ENCODE data around the gene FHOD3. TPM values are rescaled to one million over a fixed set of nuclear protein-coding genes. Genes with fewer than 3 reads are reported as not detected.

The FHOD3 gene
- total and polyA plus RNA-seq, 2 of the 8 experiments (the other 6 are each of a cell fraction or from before 2014, with no cell fraction given), result 9.7 to 10.5 TPM

- no peak for TF ChIP-seq CHD2 (IDR thresholded peaks at IDR 0.05; ENCODE audit: low read length)
Observed at GRCh38 chr18:36818652-36819051, 521.1 kb downstream of the FHOD3 start (continued).

GRCh38 chr18:36819621-36820020 is 522.1 kb downstream of the FHOD3 start:
- no peak overlapping the region for H4K8ac ChIP-seq (ENCODE audit: extremely low read depth, insufficient read depth, low read length)
- TF ChIP-seq E2F6 (IDR thresholded peaks at IDR 0.05) (no peak), EZH2 (IDR thresholded peaks at IDR 0.05; ENCODE audit: low read depth, low read length, severe bottlenecking) (no peak), BACH1 (IDR thresholded peaks at IDR 0.05; ENCODE audit: low read length) (no peak), NRF1 (IDR thresholded peaks at IDR 0.05; ENCODE audit: low read depth, low read length) (no peak), TAF1 (IDR thresholded peaks at IDR 0.05; ENCODE audit: low read depth, low read length) (no peak), RBBP5 (IDR thresholded peaks at IDR 0.05; ENCODE audit: borderline replicate concordance, low read depth, low read length) (no peak), TEAD4 (IDR thresholded peaks at IDR 0.05; ENCODE audit: low read depth, low read length) (no peak), SAP30 (IDR thresholded peaks at IDR 0.05; ENCODE audit: insufficient read depth, insufficient replicate concordance, low read length) (no peak), HDAC6 (IDR thresholded peaks at IDR 0.05; ENCODE audit: low read depth, low read length) (no peak), BRCA1 (IDR thresholded peaks at IDR 0.05; ENCODE audit: low read depth, low read length) (no peak), CBX5 (IDR thresholded peaks at IDR 0.05; ENCODE audit: low read depth, low read length) (no peak), TCF12 (IDR thresholded peaks at IDR 0.05; ENCODE audit: low read depth, low read length) (no peak)

More at GRCh38 chr18:36819621-36820020, 522.1 kb downstream of the FHOD3 start:
- no peak for DNase-seq (ENCODE audit: low read depth in 1 of 2, low spot score in 2 of 2)
- Histone ChIP-seq H3K4ac (replicated peaks; ENCODE audit: insufficient read length, low read depth, low read length) (no peak overlapping the region), H3K4me2 (ENCODE audit: insufficient read depth in 1 of 2, low read depth in 2 of 2, low read length in 2 of 2) (no peak overlapping the region), H3K4me1 (replicated peaks in 1 of 4; ENCODE audit: control insufficient read depth in 3 of 4, insufficient read depth in 4 of 4, low read length in 3 of 4) (no peaks in the 10 kb centered on the region), H2AK5ac (ENCODE audit: low read depth, low read length) (no peak overlapping the region), H2BK20ac (ENCODE audit: low read length) (no peak overlapping the region), H3K14ac (ENCODE audit: insufficient read length) (no peak overlapping the region), H3K27ac (ENCODE audit: low read depth, low read length) (no peak overlapping the region), H3K36me3 (ENCODE audit: control insufficient read depth in 2 of 4, insufficient read depth in 4 of 4, low read length in 3 of 4) (peaks cover 8 to 31% (median 20%) of the 10 kb centered on the region in 4 experiments; a peak in 7 of 8 replicates), H3K18ac (ENCODE audit: extremely low read depth, low read length) (no peak overlapping the region), H4K5ac (ENCODE audit: insufficient read length, low read depth, low read length) (no peak overlapping the region), H3K79me2 (ENCODE audit: control insufficient read depth in 1 of 2, insufficient read depth in 2 of 2, low read length in 2 of 2) (no peaks in the 10 kb centered on the region), H3K4me3 (ENCODE audit: extremely low read depth in 1 of 4, insufficient read depth in 2 of 4, low read depth in 3 of 4, low read length in 4 of 4) (no peak overlapping the region), H3K79me1 (ENCODE audit: low read depth, low read length) (peaks cover 2% of the 10 kb centered on the region; the same call in 1 of the 2 replicates), H3K9ac (replicated peaks in 1 of 4; ENCODE audit: extremely low read depth in 1 of 4, low read depth in 3 of 4, low read length in 3 of 4) (no peak overlapping the region), H2BK5ac (ENCODE audit: low read depth, low read length) (no peak overlapping the region), H4K91ac (replicated peaks; ENCODE audit: insufficient read length, low read length) (no peak overlapping the region), H2AFZ (ENCODE audit: low read length) (no peak overlapping the region), H3K23me2 (ENCODE audit: low read depth, low read length) (no peaks in the 10 kb centered on the region), H3K27me3 (replicated peaks in 1 of 4; ENCODE audit: control insufficient read depth in 3 of 4, extremely low read depth in 1 of 4, insufficient read depth in 3 of 4, low read length in 3 of 4) (no peaks in the 10 kb centered on the region), H2BK12ac (ENCODE audit: low read depth, low read length) (no peak overlapping the region), H4K20me1 (replicated peaks in 1 of 2; ENCODE audit: control insufficient read depth in 1 of 2, insufficient read depth in 2 of 2, low read length in 2 of 2) (no peaks in the 10 kb centered on the region), H2BK15ac (ENCODE audit: low read length) (no peak overlapping the region), H3K9me3 (ENCODE audit: insufficient read depth in 2 of 2, low read depth in 1 of 2, low read length in 1 of 2) (no peaks in the 10 kb centered on the region), H2BK120ac (replicated peaks; ENCODE audit: low read depth, low read length) (no peak overlapping the region), H3K23ac (ENCODE audit: insufficient read length) (no peak overlapping the region), H3K56ac (replicated peaks; ENCODE audit: insufficient read length, low read depth, low read length) (no peak overlapping the region)
- ChIA-PET POLR2A (ENCODE audit: partially characterized antibody) (interaction anchor here (1.1 to 1.3 kb wide), 2 partner anchors 12 to 17 kb away, joined by 3 to 4 read pairs; no protein-coding TSS in a partner anchor), CTCF (ENCODE audit: partially characterized antibody) (interaction anchor here (1.0 to 2.5 kb wide), 2 partner anchors 11 to 13 kb away, joined by 3 to 9 read pairs; no protein-coding TSS in a partner anchor)
- FAIRE-seq, result no peak
